PFSK-1 (cell line): ENCODE measurements around the gene GPR179.

ENCODE experiments used
- FOXP2 ChIP-seq: optimal IDR thresholded peaks from 2 replicates; pipeline ENCODE3; 2011; ENCODE audit warnings: borderline replicate concordance, control low read depth, inconsistent platforms; ENCODE audit not compliant: insufficient read depth; ENCODE audit errors: extremely low read length, extremely low read depth
- POLR2AphosphoS5 ChIP-seq: IDR thresholded peaks from 2 replicates; pipeline ENCODE4 v1.6.1; 2012; ENCODE audit warnings: low read depth, mild to moderate bottlenecking, control low read depth, low read length, moderate library complexity
- REST ChIP-seq, 2 experiments: IDR thresholded peaks; 2 replicates each; pipeline versions ENCODE4 v1.6.1 to v1.8.0; 2011 to 2012; ENCODE audit warnings: low read depth in 2 of 2, low read length in 2 of 2, control low read depth in 1 of 2, inconsistent platforms in 1 of 2, mild to moderate bottlenecking in 1 of 2, moderate library complexity in 1 of 2; ENCODE audit not compliant: insufficient read depth in 1 of 2
- SIN3A ChIP-seq: IDR thresholded peaks from 2 replicates; pipeline ENCODE4 v1.6.1; 2012; ENCODE audit warnings: mild to moderate bottlenecking, low read length, moderate library complexity, borderline replicate concordance; ENCODE audit not compliant: insufficient read depth
- TAF1 ChIP-seq: IDR thresholded peaks from 2 replicates; pipeline ENCODE4 v1.6.1; 2012; ENCODE audit warnings: low read length, control low read depth, borderline replicate concordance; ENCODE audit not compliant: insufficient read depth

The GPR179 gene

DNA sequence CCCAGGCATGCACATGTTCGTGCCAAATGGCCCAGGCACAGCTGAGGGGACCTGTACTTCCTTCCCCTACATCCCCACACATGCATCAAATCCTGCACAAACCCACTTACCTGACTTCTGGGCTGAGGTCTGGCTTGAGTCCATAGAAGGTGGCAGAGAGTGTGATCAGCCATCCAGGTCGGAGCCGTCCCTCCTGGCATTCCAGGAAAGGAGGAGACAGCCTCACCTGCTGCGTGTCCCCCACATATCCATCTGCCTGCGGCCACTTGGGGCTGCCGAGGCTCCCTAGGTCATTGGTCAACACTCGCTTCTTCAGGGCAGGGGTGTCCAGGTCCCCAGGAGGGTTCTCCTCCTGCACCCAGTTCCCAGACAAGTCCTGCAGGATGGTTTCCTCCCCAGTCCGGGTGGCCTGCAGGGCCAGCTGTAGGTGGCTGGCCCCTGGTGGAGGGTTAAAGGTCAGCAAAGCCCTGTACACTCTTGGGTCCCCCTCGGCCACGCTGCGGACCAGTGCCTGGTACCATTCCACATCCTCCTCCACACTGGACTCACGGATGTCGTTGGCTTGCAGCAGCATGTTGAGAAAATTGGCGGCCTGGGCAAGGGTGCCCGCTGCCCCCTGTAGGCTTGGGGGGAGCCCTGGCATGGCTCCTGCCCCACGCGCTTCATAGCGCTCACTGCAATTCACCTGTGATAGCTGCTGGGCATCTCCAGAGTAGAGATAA lies 709 bp downstream of the GPR179 start:
- TF ChIP-seq POLR2AphosphoS5, result no peak
- no peak for TF ChIP-seq SIN3A
- TF ChIP-seq TAF1, result no peak
- TF ChIP-seq REST (IDR thresholded peaks at IDR 0.05; ENCODE audit: insufficient read depth in 1 of 2, low read depth in 2 of 2, low read length in 2 of 2), result no peak
- no peak for TF ChIP-seq FOXP2

- TF ChIP-seq TAF1, result no peak
- no peak for TF ChIP-seq FOXP2
- no peak for TF ChIP-seq SIN3A
- no peak for TF ChIP-seq POLR2AphosphoS5
- TF ChIP-seq REST (IDR thresholded peaks at IDR 0.05; ENCODE audit: insufficient read depth in 1 of 2, low read depth in 2 of 2, low read length in 2 of 2), result no peak
Measured at GRCh38 chr17:38341035-38341721, 2.6 kb downstream of the GPR179 start.

DNA sequence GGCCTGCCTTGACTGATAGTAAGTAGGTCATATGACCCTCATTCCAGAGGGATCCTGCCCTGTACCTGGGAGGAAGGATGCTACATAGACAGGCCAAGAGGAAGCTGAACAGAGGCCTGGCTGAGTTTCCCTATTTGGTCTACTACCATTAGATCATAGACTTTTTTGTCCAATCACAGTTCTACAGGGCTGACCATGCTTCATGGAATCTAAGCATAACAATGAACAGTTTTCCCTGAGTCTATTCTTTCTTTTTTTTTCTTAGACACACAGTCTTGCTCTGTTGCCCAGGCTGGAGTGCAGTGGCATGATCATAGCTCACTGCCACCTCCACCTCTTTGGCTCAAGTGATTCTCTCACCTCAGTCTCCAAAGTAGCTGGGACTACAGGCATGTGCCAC lies 3.9 kb downstream of the GPR179 start:
- TF ChIP-seq FOXP2 (no peak), POLR2AphosphoS5 (no peak), TAF1 (no peak), SIN3A (no peak), REST (IDR thresholded peaks at IDR 0.05; ENCODE audit: insufficient read depth in 1 of 2, low read depth in 2 of 2, low read length in 2 of 2) (no peak)

- TF ChIP-seq REST (IDR thresholded peaks at IDR 0.05; ENCODE audit: insufficient read depth in 1 of 2, low read depth in 2 of 2, low read length in 2 of 2) (no peak), TAF1 (no peak)
Measured at GRCh38 chr17:38338535-38338934, 5.2 kb downstream of the GPR179 start.
